ENCODE measurements around the gene LCT.

Gene LCT

GRCh38 chr2:135741043-135741394, 96.0 kb downstream of the LCT start:
- DNase-seq: no peak

- no peak for DNase-seq
These were observed 96.8 kb downstream of the LCT start for GRCh38 chr2:135740206-135740605.

All from NCI-H510A treated with DMSO at 0.1 percent for 48 hours (cell line).